Dermis lymphatic vessel endothelial cell (primary cell): ENCODE data around the gene SPATA31A5. TPM values are rescaled to one million over a fixed set of nuclear protein-coding genes. Genes with fewer than 3 reads are reported as not detected.

Source experiments
- total RNA-seq: library from RNA; depleted of rRNA; stranded (reverse); fragments of >200 nt; gene quantifications from 2 replicates; pipeline ENCODE4 v1.2.1, GENCODE V29; 2014

Gene SPATA31A5
- total RNA-seq: not detected in 2 replicates

GRCh38 chr9:60914107-60914506 lies at the start of gene SPATA31A5:
TSS of gene SPATA31A5 (plus strand) at chr9:60914407. CDS start at chr9:60914436, 29 bp downstream.

